GM19455 (cell line): ENCODE measurements around the gene FSTL4.
"Not testable (repeated sequence)": the region's sequence is repeated elsewhere in the genome, so short reads cannot be mapped to it uniquely, and the experiment has no call there.

Experiments used
- ATAC-seq: cut with Tn5 transposase; IDR thresholded peaks from one replicate; pipeline ENCODE4 v1.9.1; 2021; ENCODE audit not compliant: unreplicated experiment

The FSTL4 gene

GRCh38 chr5:133559960-133560359 is 52.4 kb downstream of the FSTL4 start:
- ATAC-seq = no peak

DNA sequence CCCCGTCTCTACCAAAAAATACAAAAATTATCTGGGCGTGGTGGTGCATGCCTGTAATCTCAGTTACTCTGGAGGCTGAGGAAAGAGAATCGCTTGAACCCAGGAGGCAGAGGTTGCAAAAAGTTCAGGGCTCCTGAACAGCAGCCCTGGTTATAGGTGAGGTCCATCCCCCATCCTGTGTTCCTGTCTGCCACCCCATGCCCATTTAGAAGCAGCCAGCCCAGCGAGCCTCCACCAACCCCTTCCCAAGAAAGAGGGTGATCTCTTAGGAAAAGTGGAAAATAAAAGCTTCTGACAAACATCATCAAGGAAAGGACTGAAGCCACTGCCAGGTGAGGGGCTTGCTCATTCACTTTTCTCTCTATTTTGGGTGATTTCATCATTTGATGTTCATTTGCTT is 55.8 kb downstream of the FSTL4 start:
- no peak for ATAC-seq

GRCh38 chr5:133554279-133554678 is 58.1 kb downstream of the FSTL4 start:
- ATAC-seq = no peak

- no peak for ATAC-seq
These were observed 59.3 kb downstream of the FSTL4 start for GRCh38 chr5:133552925-133553525.

- ATAC-seq = no peak
These were observed 65.8 kb downstream of the FSTL4 start for GRCh38 chr5:133546500-133546899.

DNA sequence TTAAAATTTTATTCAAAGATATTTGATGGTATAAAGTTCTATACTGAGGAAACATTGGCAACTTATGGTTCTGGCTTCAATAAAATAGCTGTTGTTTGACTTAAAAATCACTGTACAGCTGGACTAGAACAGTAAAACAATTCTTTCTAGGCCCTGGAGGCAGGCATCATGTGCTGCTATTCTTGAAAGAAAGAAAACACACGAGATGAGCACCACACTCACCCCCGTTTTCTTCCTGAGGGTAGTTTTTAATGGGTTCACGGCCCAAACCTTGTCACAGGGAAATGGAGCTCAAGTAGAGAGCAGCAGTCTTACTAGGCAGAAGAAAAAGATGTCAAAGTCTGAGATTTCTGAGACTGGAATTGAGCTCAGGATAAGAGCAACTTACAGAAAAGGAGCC is 68.0 kb downstream of the FSTL4 start:
- ATAC-seq = no peak

- no peak for ATAC-seq
These were observed 72.5 kb downstream of the FSTL4 start for GRCh38 chr5:133539818-133540217.

DNA sequence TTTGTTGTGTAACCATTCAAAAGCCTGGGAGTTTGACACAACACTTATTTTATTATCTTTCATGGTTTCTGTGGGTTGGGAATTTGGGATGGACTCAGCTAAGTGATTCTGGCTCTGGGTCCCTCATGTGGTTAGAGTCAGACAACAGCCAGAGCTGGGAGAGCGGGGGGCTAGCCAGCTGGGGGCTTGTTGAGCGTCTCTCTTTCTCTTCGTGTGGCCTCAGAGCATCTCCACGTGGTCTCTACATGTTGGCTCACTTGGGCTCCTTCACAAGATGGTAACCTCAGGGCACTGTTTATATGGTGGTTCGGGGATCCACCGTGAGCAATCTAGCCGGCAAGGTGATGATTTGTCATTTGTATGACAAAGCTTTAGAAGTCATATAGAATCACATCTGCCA is 73.6 kb downstream of the FSTL4 start:
- ATAC-seq = no peak

DNA sequence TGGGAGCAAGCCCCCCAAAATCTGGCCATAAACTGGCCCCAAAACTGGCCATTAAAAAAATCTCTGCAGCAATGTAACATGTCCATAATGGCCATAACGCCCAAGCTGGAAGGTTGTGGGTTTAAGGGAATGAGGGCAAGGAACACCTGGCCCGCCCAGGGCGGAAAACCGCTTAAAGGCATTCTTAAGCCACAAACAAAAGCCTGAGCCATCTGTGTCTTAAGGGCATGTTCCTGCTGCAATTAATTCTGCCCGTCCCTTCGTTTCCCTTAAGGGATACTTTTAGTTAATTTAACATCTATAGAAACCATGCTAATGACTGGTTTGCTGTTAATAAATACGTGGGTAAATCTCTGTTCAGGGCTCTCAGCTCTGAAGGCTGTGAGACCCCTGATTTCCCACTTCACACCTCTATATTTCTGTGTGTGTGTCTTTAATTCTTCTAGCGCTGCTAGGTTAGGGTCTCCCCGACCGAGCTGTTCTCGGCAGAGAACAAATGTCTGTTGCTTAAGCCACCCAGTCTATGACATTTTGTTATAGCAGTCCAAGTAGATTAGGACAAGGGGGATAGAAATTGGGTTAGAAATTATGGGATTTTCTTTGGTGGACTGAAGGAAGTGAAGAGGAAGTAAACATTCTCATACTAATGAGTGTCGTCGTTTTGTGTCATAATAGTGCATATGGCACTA is 77.0 kb downstream of the FSTL4 start:
- ATAC-seq = not testable (repeated sequence)

DNA sequence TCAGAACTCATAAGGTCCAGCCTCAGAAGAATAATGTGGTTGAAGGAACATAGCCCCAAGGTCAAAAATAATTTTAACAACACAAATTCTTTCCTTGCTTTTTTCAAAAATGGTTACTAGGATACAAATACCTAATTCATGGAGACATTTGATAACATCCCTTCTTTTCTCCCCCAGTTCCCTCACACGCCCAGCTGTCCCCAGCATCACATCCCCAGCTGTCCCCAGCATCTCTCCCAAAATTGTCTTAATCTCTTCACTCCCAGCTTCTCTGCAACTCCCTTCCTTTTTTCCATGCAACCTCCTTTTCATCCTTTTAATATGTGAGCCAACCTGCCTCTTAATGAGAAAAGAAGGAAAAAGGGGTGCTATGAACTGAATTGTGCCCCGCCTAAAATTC is 77.8 kb downstream of the FSTL4 start:
- ATAC-seq = no peak

DNA sequence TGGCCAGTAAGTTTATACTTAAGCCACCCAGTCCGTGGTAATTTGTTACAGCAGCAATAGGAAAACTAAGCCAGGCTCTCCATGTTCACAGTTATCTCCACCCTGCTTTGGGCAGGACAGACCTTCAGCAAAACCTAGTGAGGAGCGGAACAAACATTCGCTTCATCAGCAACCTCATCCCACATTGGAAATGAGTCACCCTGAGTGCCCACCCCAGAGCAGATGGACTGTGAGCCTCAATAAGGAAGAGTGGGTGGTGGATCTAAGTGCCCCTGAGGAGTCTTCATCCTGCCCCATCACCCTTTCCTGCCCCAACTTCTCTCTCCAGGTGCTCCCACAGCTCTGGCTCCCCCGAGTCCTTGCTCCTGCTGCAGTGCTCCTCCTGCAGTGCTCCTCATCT is 78.8 kb downstream of the FSTL4 start:
- no peak for ATAC-seq

GRCh38 chr5:133531594-133531993 is 80.7 kb downstream of the FSTL4 start:
- ATAC-seq = no peak

GRCh38 chr5:133531178-133531577 is 81.2 kb downstream of the FSTL4 start:
- no peak for ATAC-seq

DNA sequence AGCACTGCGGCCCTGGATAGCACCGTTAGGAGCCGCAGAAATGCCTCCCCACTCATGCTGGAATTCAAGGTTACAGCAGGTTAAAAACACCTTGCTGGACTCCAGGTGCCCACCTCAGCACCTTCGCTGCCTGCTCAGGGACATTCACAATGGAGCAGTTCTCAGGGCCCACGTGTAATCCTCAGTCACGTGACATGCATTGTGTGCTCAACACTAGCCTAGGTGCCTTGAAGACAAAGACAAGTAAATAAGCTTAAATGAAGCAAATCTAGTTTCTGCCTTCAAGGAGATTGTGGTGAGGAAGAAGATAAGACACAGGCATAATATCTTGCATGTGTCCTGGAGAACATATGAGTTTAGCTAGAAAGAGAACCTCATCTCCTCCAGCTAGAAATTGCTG is 82.1 kb downstream of the FSTL4 start:
- no peak for ATAC-seq

GRCh38 chr5:133528841-133529240 is 83.5 kb downstream of the FSTL4 start:
- no peak for ATAC-seq

DNA sequence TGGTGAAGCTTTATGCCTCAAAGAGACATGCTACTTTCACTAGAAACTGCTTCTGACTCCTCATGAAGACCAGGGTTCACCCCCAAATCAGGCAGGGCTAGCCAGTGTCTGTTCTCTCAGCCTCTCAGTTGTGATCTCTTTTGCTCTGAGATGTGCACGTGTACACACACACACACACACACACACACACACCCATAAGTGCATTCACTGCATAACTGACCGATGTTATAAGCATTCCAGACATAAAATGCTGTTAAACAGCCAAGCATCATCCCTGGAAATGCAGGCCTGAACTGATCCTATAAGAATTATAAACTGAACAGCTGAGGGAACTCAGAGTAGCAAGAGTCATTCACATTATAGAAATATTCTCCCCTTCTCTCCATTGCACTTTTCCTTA is 85.0 kb downstream of the FSTL4 start:
- ATAC-seq = no peak

GRCh38 chr5:133526368-133526767 is 86.0 kb downstream of the FSTL4 start:
- no peak for ATAC-seq

- no peak for ATAC-seq
These were observed 87.2 kb downstream of the FSTL4 start for GRCh38 chr5:133525126-133525525.

GRCh38 chr5:133524666-133525065 is 87.7 kb downstream of the FSTL4 start:
- no peak for ATAC-seq

DNA sequence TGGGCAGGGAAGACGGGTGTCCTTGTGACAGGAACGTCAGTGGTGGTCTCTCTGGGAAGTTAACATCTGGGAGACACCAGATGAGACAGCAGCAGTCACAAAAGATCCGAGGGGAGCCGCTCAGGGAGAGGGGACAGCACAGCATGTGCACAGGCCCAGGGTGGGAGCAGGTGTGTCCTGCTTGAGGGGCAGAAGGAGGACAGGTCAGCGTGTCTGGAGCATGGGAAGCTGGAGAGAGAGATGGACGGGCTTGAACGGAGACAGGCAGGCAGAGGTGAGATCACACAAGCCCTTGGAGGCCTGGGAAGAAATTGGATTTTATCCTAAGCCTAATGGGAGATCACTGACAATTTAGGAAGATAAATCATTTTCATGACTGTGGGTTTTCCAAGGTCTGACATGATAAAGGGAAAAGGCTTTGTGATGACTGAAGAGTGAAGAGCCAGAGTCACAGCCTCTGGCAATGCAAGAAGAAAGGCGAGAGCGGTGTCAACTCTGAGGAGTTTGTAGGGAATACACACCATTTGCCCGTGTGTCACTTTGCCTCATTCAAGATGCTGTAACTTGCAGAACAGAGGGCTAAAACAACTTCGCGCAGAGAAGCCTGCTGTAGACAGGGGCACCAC is 88.3 kb downstream of the FSTL4 start:
- ATAC-seq = no peak

GRCh38 chr5:133523013-133523658 is 89.2 kb downstream of the FSTL4 start:
- ATAC-seq = no peak

GRCh38 chr5:133521801-133522200 is 90.5 kb downstream of the FSTL4 start:
- no peak for ATAC-seq
